HepG2 (cell line): ENCODE results near the gene LMNA. TPM values are rescaled to one million over a fixed set of nuclear protein-coding genes. Genes with fewer than 3 reads are reported as not detected.
A peak's percentile ranks its signal among the peaks of the same experiment; 100 is the strongest.
"Not testable (repeated sequence)": the region's sequence is repeated elsewhere in the genome, so short reads cannot be mapped to it uniquely, and the experiment has no call there.

Experiments
- BCL6 ChIP-seq: IDR thresholded peaks from 2 replicates; pipeline ENCODE4 v1.6.1; 2016; ENCODE audit warnings: missing genetic modification reagents, missing compliant biosample characterization
- FOXA3 ChIP-seq: IDR thresholded peaks from 2 replicates; pipeline ENCODE4 v1.6.1; 2016; ENCODE audit warnings: missing genetic modification reagents, missing compliant biosample characterization
- FOXP1 ChIP-seq, 2 experiments: fragments of 450-650 bp in 1 of 2; IDR thresholded peaks; 2 replicates each; pipeline ENCODE4 v1.6.1; 2017 to 2018; ENCODE audit warnings: antibody characterized with exemption in 1 of 2
- GATAD2A ChIP-seq: IDR thresholded peaks from 2 replicates; pipeline ENCODE4 v1.6.1; 2016
- NCOA2 ChIP-seq: sonication (generic); formaldehyde crosslinking; IDR thresholded peaks from 2 replicates; pipeline ENCODE4 v1.8.0; 2022; ENCODE audit warnings: inconsistent platforms
- ONECUT2 ChIP-seq: sonication (generic); formaldehyde crosslinking; IDR thresholded peaks from 2 replicates; pipeline ENCODE4 v1.4.0; 2020; ENCODE audit warnings: missing genetic modification reagents
- RARA ChIP-seq: IDR thresholded peaks from 2 replicates; pipeline ENCODE4 v1.6.1; 2016; ENCODE audit warnings: missing genetic modification reagents, missing compliant biosample characterization
- SOX13 ChIP-seq, 3 experiments: fragments of 450-650 bp in 1 of 3; sonication (generic) in 1 of 3; formaldehyde crosslinking in 1 of 3; IDR thresholded peaks in 2 of 3; conservative IDR thresholded peaks in 1 of 3; 2 replicates each; pipeline versions ENCODE4 v1.5.0 to v1.6.1; 2016 to 2020; ENCODE audit warnings: antibody characterized with exemption in 1 of 3, mild to moderate bottlenecking in 1 of 3, missing compliant biosample characterization in 1 of 3, missing genetic modification reagents in 1 of 3, moderate library complexity in 1 of 3
- TBX2 ChIP-seq: sonication (generic); formaldehyde crosslinking; IDR thresholded peaks from 2 replicates; pipeline ENCODE4 v1.5.0; 2020; ENCODE audit warnings: missing genetic modification reagents, mild to moderate bottlenecking, borderline replicate concordance
- polyA plus RNA-seq, 8 experiments: library from polyadenylated mRNA; depleted of rRNA in 3 of 8; stranded (reverse) in 7 of 8; unstranded in 1 of 8; fragments of >200 nt; fragmentation: Illumina TruSeq in 4 of 8; extraction: Trizol in 4 of 8; gene quantifications; 2 replicates each; pipeline versions ENCODE4 v1.2.1 to v1.2.3, GENCODE V29; 2011 to 2016; ENCODE audit warnings: low read depth in 4 of 8, missing spikeins in 1 of 8, mixed read lengths in 1 of 8; ENCODE audit not compliant: insufficient read depth in 1 of 8
- total RNA-seq, 5 experiments: library from RNA; depleted of rRNA; stranded (reverse); fragments of >200 nt; fragmentation: Illumina TruSeq; extraction: Trizol; gene quantifications; 2 replicates each; pipeline ENCODE4 v1.2.3, GENCODE V29; 2016; ENCODE audit warnings: low read depth in 1 of 5
- TF ChIP-seq, protein P1 (sequence below): IDR thresholded peaks from 2 replicates; pipeline ENCODE4 v1.6.1; 2016
- TF ChIP-seq, protein P2 (sequence below): sonication (generic); formaldehyde crosslinking; conservative IDR thresholded peaks from 2 replicates; pipeline ENCODE4 v1.4.0; 2020; ENCODE audit warnings: mild to moderate bottlenecking, missing genetic modification reagents, moderate library complexity
- TF ChIP-seq, protein P3 (sequence below): sonication (generic); formaldehyde crosslinking; IDR thresholded peaks from 2 replicates; pipeline ENCODE4 v1.4.0; 2020; ENCODE audit warnings: missing genetic modification reagents, borderline replicate concordance
- TF ChIP-seq, protein P4 (sequence below): sonication (generic); formaldehyde crosslinking; IDR thresholded peaks from 2 replicates; pipeline ENCODE4 v1.4.0; 2020; ENCODE audit warnings: missing genetic modification reagents
- TF ChIP-seq, protein P5 (sequence below): IDR thresholded peaks from 2 replicates; pipeline ENCODE4 v1.6.1; 2018; ENCODE audit warnings: missing genetic modification reagents

LMNA gene
- total and polyA plus RNA-seq, 2 of the 13 experiments (the other 11 are each of a cell fraction or from before 2014, with no cell fraction given), result 107 to 225 TPM

DNA sequence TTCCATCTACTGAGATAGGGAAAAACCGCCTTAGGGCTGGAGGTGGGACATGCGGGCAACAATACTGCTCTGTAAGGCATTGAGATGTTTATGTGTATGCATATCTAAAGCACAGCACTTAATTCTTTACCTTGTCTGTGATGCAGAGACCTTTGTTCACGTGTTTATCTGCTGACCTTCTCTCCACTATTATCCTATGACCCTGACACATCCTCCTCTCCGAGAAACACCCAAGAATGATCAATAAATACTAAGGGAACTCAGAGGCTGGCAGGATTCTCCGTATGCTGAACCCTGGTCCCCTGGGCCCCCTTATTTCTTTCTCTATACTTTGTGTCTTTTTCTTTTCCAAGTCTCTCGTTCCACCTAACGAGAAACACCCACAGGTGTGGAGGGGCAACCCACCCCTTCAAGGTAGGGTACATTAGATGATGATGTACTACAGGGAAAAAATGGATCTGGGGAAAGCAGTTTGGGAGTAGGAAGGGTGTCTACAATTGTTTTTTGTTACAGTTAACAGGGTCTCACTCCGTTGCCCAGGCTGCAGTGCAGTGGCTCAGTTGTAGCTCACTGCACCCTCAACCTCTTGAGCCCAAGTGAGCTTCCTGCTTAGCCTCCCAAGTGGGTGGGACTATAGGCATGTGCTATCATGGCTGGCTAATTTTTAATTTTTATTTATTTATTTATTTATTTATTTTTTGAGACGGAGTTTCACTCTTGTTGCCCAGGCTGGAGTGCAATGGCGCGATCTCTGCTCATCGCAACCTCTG is 67.7 kb downstream of the LMNA start (continued):
- TF ChIP-seq SOX13, FOXP1 (IDR thresholded peaks at IDR 0.05): not testable (repeated sequence)
- TF ChIP-seq SOX13 (CRISPR knock-in tag; conservative IDR thresholded peaks at IDR 0.05 in 1 of 2, IDR thresholded peaks at IDR 0.05 in 1 of 2) (peak in 1 of 2 experiments; percentile 80; a peak in 2 of 4 replicates), TBX2 (CRISPR knock-in tag) (0 out of 2 replicates have a peak, but pooled peaks have one; percentile 8), RARA (peak; percentile 72), GATAD2A (peak; percentile 67), FOXA3 (CRISPR knock-in tag) (peak; percentile 40; the same call in 1 of the 2 replicates), NCOA2 (CRISPR knock-in tag) (peak; percentile 55), BCL6 (CRISPR knock-in tag) (peak; percentile 90), FOXP1 (CRISPR knock-in tag; IDR thresholded peaks at IDR 0.05) (peak; percentile 73; the same call in 1 of the 2 replicates), ONECUT2 (CRISPR knock-in tag) (peak; percentile 82)
- TF ChIP-seq, protein P1, sequence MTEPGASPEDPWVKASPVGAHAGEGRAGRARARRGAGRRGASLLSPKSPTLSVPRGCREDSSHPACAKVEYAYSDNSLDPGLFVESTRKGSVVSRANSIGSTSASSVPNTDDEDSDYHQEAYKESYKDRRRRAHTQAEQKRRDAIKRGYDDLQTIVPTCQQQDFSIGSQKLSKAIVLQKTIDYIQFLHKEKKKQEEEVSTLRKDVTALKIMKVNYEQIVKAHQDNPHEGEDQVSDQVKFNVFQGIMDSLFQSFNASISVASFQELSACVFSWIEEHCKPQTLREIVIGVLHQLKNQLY (CRISPR knock-in tag), result peak; percentile 94
- TF ChIP-seq, protein P2, sequence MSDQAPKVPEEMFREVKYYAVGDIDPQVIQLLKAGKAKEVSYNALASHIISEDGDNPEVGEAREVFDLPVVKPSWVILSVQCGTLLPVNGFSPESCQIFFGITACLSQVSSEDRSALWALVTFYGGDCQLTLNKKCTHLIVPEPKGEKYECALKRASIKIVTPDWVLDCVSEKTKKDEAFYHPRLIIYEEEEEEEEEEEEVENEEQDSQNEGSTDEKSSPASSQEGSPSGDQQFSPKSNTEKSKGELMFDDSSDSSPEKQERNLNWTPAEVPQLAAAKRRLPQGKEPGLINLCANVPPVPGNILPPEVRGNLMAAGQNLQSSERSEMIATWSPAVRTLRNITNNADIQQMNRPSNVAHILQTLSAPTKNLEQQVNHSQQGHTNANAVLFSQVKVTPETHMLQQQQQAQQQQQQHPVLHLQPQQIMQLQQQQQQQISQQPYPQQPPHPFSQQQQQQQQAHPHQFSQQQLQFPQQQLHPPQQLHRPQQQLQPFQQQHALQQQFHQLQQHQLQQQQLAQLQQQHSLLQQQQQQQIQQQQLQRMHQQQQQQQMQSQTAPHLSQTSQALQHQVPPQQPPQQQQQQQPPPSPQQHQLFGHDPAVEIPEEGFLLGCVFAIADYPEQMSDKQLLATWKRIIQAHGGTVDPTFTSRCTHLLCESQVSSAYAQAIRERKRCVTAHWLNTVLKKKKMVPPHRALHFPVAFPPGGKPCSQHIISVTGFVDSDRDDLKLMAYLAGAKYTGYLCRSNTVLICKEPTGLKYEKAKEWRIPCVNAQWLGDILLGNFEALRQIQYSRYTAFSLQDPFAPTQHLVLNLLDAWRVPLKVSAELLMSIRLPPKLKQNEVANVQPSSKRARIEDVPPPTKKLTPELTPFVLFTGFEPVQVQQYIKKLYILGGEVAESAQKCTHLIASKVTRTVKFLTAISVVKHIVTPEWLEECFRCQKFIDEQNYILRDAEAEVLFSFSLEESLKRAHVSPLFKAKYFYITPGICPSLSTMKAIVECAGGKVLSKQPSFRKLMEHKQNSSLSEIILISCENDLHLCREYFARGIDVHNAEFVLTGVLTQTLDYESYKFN, result peak; percentile 58; the same call in 1 of the 2 replicates
- TF ChIP-seq, protein P3, sequence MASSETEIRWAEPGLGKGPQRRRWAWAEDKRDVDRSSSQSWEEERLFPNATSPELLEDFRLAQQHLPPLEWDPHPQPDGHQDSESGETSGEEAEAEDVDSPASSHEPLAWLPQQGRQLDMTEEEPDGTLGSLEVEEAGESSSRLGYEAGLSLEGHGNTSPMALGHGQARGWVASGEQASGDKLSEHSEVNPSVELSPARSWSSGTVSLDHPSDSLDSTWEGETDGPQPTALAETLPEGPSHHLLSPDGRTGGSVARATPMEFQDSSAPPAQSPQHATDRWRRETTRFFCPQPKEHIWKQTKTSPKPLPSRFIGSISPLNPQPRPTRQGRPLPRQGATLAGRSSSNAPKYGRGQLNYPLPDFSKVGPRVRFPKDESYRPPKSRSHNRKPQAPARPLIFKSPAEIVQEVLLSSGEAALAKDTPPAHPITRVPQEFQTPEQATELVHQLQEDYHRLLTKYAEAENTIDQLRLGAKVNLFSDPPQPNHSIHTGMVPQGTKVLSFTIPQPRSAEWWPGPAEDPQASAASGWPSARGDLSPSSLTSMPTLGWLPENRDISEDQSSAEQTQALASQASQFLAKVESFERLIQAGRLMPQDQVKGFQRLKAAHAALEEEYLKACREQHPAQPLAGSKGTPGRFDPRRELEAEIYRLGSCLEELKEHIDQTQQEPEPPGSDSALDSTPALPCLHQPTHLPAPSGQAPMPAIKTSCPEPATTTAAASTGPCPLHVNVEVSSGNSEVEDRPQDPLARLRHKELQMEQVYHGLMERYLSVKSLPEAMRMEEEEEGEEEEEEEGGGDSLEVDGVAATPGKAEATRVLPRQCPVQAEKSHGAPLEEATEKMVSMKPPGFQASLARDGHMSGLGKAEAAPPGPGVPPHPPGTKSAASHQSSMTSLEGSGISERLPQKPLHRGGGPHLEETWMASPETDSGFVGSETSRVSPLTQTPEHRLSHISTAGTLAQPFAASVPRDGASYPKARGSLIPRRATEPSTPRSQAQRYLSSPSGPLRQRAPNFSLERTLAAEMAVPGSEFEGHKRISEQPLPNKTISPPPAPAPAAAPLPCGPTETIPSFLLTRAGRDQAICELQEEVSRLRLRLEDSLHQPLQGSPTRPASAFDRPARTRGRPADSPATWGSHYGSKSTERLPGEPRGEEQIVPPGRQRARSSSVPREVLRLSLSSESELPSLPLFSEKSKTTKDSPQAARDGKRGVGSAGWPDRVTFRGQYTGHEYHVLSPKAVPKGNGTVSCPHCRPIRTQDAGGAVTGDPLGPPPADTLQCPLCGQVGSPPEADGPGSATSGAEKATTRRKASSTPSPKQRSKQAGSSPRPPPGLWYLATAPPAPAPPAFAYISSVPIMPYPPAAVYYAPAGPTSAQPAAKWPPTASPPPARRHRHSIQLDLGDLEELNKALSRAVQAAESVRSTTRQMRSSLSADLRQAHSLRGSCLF (CRISPR knock-in tag), result 0 out of 2 replicates have a peak, but pooled peaks have one; percentile 17
- TF ChIP-seq, protein P4, sequence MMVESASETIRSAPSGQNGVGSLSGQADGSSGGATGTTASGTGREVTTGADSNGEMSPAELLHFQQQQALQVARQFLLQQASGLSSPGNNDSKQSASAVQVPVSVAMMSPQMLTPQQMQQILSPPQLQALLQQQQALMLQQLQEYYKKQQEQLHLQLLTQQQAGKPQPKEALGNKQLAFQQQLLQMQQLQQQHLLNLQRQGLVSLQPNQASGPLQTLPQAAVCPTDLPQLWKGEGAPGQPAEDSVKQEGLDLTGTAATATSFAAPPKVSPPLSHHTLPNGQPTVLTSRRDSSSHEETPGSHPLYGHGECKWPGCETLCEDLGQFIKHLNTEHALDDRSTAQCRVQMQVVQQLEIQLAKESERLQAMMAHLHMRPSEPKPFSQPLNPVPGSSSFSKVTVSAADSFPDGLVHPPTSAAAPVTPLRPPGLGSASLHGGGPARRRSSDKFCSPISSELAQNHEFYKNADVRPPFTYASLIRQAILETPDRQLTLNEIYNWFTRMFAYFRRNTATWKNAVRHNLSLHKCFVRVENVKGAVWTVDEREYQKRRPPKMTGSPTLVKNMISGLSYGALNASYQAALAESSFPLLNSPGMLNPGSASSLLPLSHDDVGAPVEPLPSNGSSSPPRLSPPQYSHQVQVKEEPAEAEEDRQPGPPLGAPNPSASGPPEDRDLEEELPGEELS (CRISPR knock-in tag), result peak; percentile 77
- TF ChIP-seq, protein P5, sequence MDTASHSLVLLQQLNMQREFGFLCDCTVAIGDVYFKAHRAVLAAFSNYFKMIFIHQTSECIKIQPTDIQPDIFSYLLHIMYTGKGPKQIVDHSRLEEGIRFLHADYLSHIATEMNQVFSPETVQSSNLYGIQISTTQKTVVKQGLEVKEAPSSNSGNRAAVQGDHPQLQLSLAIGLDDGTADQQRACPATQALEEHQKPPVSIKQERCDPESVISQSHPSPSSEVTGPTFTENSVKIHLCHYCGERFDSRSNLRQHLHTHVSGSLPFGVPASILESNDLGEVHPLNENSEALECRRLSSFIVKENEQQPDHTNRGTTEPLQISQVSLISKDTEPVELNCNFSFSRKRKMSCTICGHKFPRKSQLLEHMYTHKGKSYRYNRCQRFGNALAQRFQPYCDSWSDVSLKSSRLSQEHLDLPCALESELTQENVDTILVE, result 0 out of 2 replicates have a peak, but pooled peaks have one; percentile 26
